ENCODE results near the gene DDX39A. TPM values are rescaled to one million over a fixed set of nuclear protein-coding genes. Genes with fewer than 3 reads are reported as not detected.
A peak's percentile ranks its signal among the peaks of the same experiment; 100 is the strongest.
"Not testable (repeated sequence)": the region's sequence is repeated elsewhere in the genome, so short reads cannot be mapped to it uniquely, and the experiment has no call there.

The DDX39A gene
- total RNA-seq, 4 donors from 2014 or later, result 53.3 to 89.7 (median 59.7) TPM

- no peak overlapping the region for H3K4me3 ChIP-seq (replicated peaks in 1 of 3)
- H3K36me3 ChIP-seq, result no peaks in the 10 kb centered on the region
- no peak overlapping the region for H3K27ac ChIP-seq
- H3K9me3 ChIP-seq, result no peaks in the 10 kb centered on the region
- DNase-seq, result no peak
- peaks cover 9 to 36% of the 10 kb centered on the region in 2 donors for H3K4me1 ChIP-seq
- H3K27me3 ChIP-seq, result no peaks in the 10 kb centered on the region
- intact Hi-C loops (cut with DNase I), result no loop called here
- no peak for TF ChIP-seq POLR2A (IDR thresholded peaks at IDR 0.05)
- TF ChIP-seq CTCF (IDR thresholded peaks at IDR 0.05), result no peak
- 77 to 83% methylated on average over 13 of the region's 13 CpGs for WGBS, 2 donors
These were observed 41.2 kb downstream of the DDX39A start for GRCh38 chr19:14377883-14378328.

GRCh38 chr19:14375582-14376291 is 43.4 kb downstream of the DDX39A start:
- intact Hi-C loops (cut with DNase I), result no loop called here
- no peak for DNase-seq
- H3K27ac ChIP-seq, result peak overlapping the region; percentile 32 to 61 (median 42)
- 59 to 67% methylated on average over 5 to 8 of the region's 17 CpGs for WGBS, 2 donors
- H3K4me1 ChIP-seq, result peaks cover 8 to 21% of the 10 kb centered on the region in 2 donors
- no peak overlapping the region for H3K4me3 ChIP-seq (replicated peaks in 1 of 3)
- no peaks in the 10 kb centered on the region for H3K9me3 ChIP-seq
- TF ChIP-seq POLR2A (IDR thresholded peaks at IDR 0.05), result no peak
- no peak for TF ChIP-seq CTCF (IDR thresholded peaks at IDR 0.05)
- no peaks in the 10 kb centered on the region for H3K27me3 ChIP-seq
- H3K36me3 ChIP-seq, result no peaks in the 10 kb centered on the region

- no peak for TF ChIP-seq CTCF (IDR thresholded peaks at IDR 0.05)
- no peak for TF ChIP-seq POLR2A (IDR thresholded peaks at IDR 0.05)
- Histone ChIP-seq H3K9me3 (no peaks in the 10 kb centered on the region), H3K27me3 (no peaks in the 10 kb centered on the region), H3K27ac (peak overlapping the region; percentile 32 to 61 (median 42)), H3K4me1 (peaks cover 4 to 15% of the 10 kb centered on the region in 2 donors), H3K36me3 (no peaks in the 10 kb centered on the region), H3K4me3 (replicated peaks in 1 of 3) (no peak overlapping the region)
- intact Hi-C loops (cut with DNase I), result no loop called here
- WGBS, 2 donors, result 55 to 62% methylated on average over 12 of the region's 12 CpGs
- DNase-seq, result peak in 1 of 2 donors; percentile 14
These were observed 44.0 kb downstream of the DDX39A start for GRCh38 chr19:14375055-14375581.

- 94 to 95% methylated on average over 9 of the region's 9 CpGs for WGBS, 2 donors
- DNase-seq; H3K27ac ChIP-seq; H3K9me3 ChIP-seq; H3K36me3 ChIP-seq; H3K4me3 ChIP-seq (replicated peaks in 1 of 3); H3K27me3 ChIP-seq; intact Hi-C loops (cut with DNase I): not testable (repeated sequence)
- peaks cover 0 to 11% of the 10 kb centered on the region in 2 donors for H3K4me1 ChIP-seq
These were observed 44.8 kb downstream of the DDX39A start for GRCh38 chr19:14374313-14374712.

- 75% methylated on average over 7 to 8 of the region's 8 CpGs for WGBS, 2 donors
- peaks cover 0 to 11% of the 10 kb centered on the region in 2 donors for H3K4me1 ChIP-seq
These were observed 46.6 kb downstream of the DDX39A start for GRCh38 chr19:14372384-14373077.

More at GRCh38 chr19:14372384-14373077, 46.6 kb downstream of the DDX39A start:
- DNase-seq; H3K27ac ChIP-seq; H3K27me3 ChIP-seq; intact Hi-C loops (cut with DNase I); H3K9me3 ChIP-seq; H3K4me3 ChIP-seq (replicated peaks in 1 of 3); H3K36me3 ChIP-seq: not testable (repeated sequence)
